GM21825 (cell line): ENCODE results near the gene FLYWCH2.
"Not testable (repeated sequence)": the region's sequence is repeated elsewhere in the genome, so short reads cannot be mapped to it uniquely, and the experiment has no call there.

Source experiments
- ATAC-seq: cut with Tn5 transposase; IDR thresholded peaks from one replicate; pipeline ENCODE4 v1.9.1; 2021; ENCODE audit warnings: mild to moderate bottlenecking, moderate library complexity; ENCODE audit not compliant: unreplicated experiment

FLYWCH2 gene

GRCh38 chr16:2936436-2937011, 53.5 kb downstream of the FLYWCH2 start:
- no peak for ATAC-seq

- ATAC-seq = no peak
These were observed 54.2 kb downstream of the FLYWCH2 start for GRCh38 chr16:2937170-2937569.

GRCh38 chr16:2938206-2938605, 55.2 kb downstream of the FLYWCH2 start:
- no peak for ATAC-seq

- no peak for ATAC-seq
These were observed 57.0 kb downstream of the FLYWCH2 start for GRCh38 chr16:2939968-2940367.

- ATAC-seq = no peak
These were observed 59.0 kb downstream of the FLYWCH2 start for GRCh38 chr16:2942045-2942444.

- ATAC-seq = not testable (repeated sequence)
These were observed 60.7 kb downstream of the FLYWCH2 start for GRCh38 chr16:2943716-2944115.

- no peak for ATAC-seq
These were observed 63.6 kb downstream of the FLYWCH2 start for GRCh38 chr16:2946649-2947048.
